ENCODE data around the gene LGMN. TPM values are rescaled to one million over a fixed set of nuclear protein-coding genes. Genes with fewer than 3 reads are reported as not detected.

LGMN gene
- total RNA-seq, 1 experiment from 2014 or later: 94.2 TPM

- Histone ChIP-seq H3K9me3 (no peaks in the 10 kb centered on the region), H3K4me1 (no peaks in the 10 kb centered on the region), H3K4me3 (ENCODE audit: low read depth, low read length) (no peak overlapping the region), H3K36me3 (ENCODE audit: control insufficient read depth, insufficient read depth, low read length) (no peaks in the 10 kb centered on the region), H3K27me3 (replicated peaks; ENCODE audit: control insufficient read depth, insufficient read depth, low read length) (no peaks in the 10 kb centered on the region; the same call in 1 of the 2 replicates)
- DNase-seq: no peak
- TF ChIP-seq CTCF (IDR thresholded peaks at IDR 0.05; ENCODE audit: insufficient read depth in 1 of 2, low read depth in 1 of 2, low read length in 1 of 2, severe bottlenecking in 1 of 2, unreplicated experiment in 1 of 2): no peak
- Mint-ChIP-seq H3K36me3 (ENCODE audit: insufficient read depth, unreplicated experiment) (peaks cover 6% of the 10 kb centered on the region), H3K27me3 (ENCODE audit: insufficient read depth, unreplicated experiment) (no peaks in the 10 kb centered on the region), H3K9me3 (ENCODE audit: unreplicated experiment) (no peaks in the 10 kb centered on the region), H3K27ac (ENCODE audit: unreplicated experiment) (no peak overlapping the region), H3K4me3 (ENCODE audit: unreplicated experiment) (no peak overlapping the region), H3K4me1 (ENCODE audit: low read depth, unreplicated experiment) (no peaks in the 10 kb centered on the region)
- ChIA-PET CTCF (interaction anchor here (0.6 kb wide), 1 partner anchor 205 kb away, joined by 3 read pairs; no protein-coding TSS in a partner anchor), POLR2A (no interaction called here)
- BruUV-seq (replicated peaks): no TSS peak
- intact Hi-C loops (cut with micrococcal nuclease; ENCODE audit: unreplicated experiment): no loop called here
Observed at GRCh38 chr14:92675421-92675820, 73.0 kb downstream of the LGMN start.

GRCh38 chr14:92673601-92674150, 74.8 kb downstream of the LGMN start:
- H3K9me3 ChIP-seq: no peaks in the 10 kb centered on the region
- no peaks in the 10 kb centered on the region for H3K4me1 ChIP-seq
- no peak for DNase-seq
- H3K4me1 Mint-ChIP-seq (ENCODE audit: low read depth, unreplicated experiment): no peaks in the 10 kb centered on the region
- no peaks in the 10 kb centered on the region; the same call in 1 of the 2 replicates for H3K27me3 ChIP-seq (replicated peaks; ENCODE audit: control insufficient read depth, insufficient read depth, low read length)
- H3K27ac Mint-ChIP-seq (ENCODE audit: unreplicated experiment): no peak overlapping the region
- no peaks in the 10 kb centered on the region for H3K9me3 Mint-ChIP-seq (ENCODE audit: unreplicated experiment)
- no peaks in the 10 kb centered on the region for H3K36me3 ChIP-seq (ENCODE audit: control insufficient read depth, insufficient read depth, low read length)
- ChIA-PET POLR2A (no interaction called here), CTCF (no interaction called here)
- peaks cover 6% of the 10 kb centered on the region for H3K36me3 Mint-ChIP-seq (ENCODE audit: insufficient read depth, unreplicated experiment)
- no peaks in the 10 kb centered on the region for H3K27me3 Mint-ChIP-seq (ENCODE audit: insufficient read depth, unreplicated experiment)
- no TSS peak for BruUV-seq (replicated peaks)
- H3K4me3 Mint-ChIP-seq (ENCODE audit: unreplicated experiment): no peak overlapping the region
- no peak for TF ChIP-seq CTCF (IDR thresholded peaks at IDR 0.05; ENCODE audit: insufficient read depth in 1 of 2, low read depth in 1 of 2, low read length in 1 of 2, severe bottlenecking in 1 of 2, unreplicated experiment in 1 of 2)
- no peak overlapping the region for H3K4me3 ChIP-seq (ENCODE audit: low read depth, low read length)
- intact Hi-C loops (cut with micrococcal nuclease; ENCODE audit: unreplicated experiment): no loop called here

GRCh38 chr14:92670643-92671366, 77.6 kb downstream of the LGMN start:
- H3K4me3 Mint-ChIP-seq (ENCODE audit: unreplicated experiment): no peak overlapping the region

More at GRCh38 chr14:92670643-92671366, 77.6 kb downstream of the LGMN start:
- Histone ChIP-seq H3K4me3 (ENCODE audit: low read depth, low read length) (no peak overlapping the region), H3K27me3 (replicated peaks; ENCODE audit: control insufficient read depth, insufficient read depth, low read length) (no peaks in the 10 kb centered on the region), H3K36me3 (ENCODE audit: control insufficient read depth, insufficient read depth, low read length) (no peaks in the 10 kb centered on the region; the same call in 1 of the 2 replicates), H3K9me3 (no peaks in the 10 kb centered on the region), H3K4me1 (no peaks in the 10 kb centered on the region)
- POLR2A ChIA-PET: no interaction called here
- Mint-ChIP-seq H3K9me3 (ENCODE audit: unreplicated experiment) (no peaks in the 10 kb centered on the region), H3K27ac (ENCODE audit: unreplicated experiment) (no peak overlapping the region), H3K4me1 (ENCODE audit: low read depth, unreplicated experiment) (no peaks in the 10 kb centered on the region), H3K36me3 (ENCODE audit: insufficient read depth, unreplicated experiment) (peaks cover 2% of the 10 kb centered on the region), H3K27me3 (ENCODE audit: insufficient read depth, unreplicated experiment) (no peaks in the 10 kb centered on the region)
- no peak for DNase-seq
- intact Hi-C loops (cut with micrococcal nuclease; ENCODE audit: unreplicated experiment): no loop called here
- CTCF ChIA-PET: no interaction called here
- no peak for TF ChIP-seq CTCF (IDR thresholded peaks at IDR 0.05; ENCODE audit: insufficient read depth in 1 of 2, low read depth in 1 of 2, low read length in 1 of 2, severe bottlenecking in 1 of 2, unreplicated experiment in 1 of 2)
- BruUV-seq (replicated peaks): no TSS peak

All from Caco-2 (cell line).